Stimulated activated naive CD4-positive, alpha-beta T cell (primary cell): ENCODE measurements around the gene ECM1.

Experiments used
- DNase-seq, 6 experiments: peaks; one replicate each; lab custom pipeline; 2025; lab: John Stamatoyannopoulos, UW

Gene ECM1

DNA sequence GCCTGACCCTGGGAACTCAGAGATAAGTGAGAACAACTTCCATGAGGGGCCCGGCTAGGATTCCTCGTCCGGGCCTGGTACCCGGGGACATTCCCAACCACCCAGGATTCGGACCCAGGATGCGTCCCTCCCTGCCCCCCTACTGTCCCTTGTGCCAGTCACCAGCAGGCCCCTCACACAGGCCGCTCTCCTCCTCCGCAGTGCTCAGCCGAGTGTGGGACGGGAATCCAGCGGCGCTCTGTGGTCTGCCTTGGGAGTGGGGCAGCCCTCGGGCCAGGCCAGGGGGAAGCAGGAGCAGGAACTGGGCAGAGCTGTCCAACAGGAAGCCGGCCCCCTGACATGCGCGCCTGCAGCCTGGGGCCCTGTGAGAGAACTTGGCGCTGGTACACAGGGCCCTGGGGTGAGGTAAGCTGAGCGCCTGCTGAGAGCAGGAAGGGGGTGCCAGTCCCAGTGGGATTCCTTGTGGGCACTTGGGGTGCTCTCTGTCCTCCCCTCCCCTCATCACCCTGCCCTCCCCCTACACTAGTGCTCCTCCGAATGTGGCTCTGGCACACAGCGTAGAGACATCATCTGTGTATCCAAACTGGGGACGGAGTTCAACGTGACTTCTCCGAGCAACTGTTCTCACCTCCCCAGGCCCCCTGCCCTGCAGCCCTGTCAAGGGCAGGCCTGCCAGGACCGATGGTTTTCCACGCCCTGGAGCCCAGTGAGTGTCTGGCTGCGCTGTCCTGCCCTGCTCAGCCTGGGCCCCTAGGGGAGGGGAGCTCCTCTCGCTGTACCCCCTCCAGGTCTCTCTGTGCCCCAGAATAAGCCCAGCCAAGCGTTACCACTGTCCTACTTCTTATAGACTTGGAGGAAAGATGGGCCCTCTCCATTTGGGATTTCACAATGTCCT is 51.1 kb downstream of the ECM1 start:
- no peak for DNase-seq

DNA sequence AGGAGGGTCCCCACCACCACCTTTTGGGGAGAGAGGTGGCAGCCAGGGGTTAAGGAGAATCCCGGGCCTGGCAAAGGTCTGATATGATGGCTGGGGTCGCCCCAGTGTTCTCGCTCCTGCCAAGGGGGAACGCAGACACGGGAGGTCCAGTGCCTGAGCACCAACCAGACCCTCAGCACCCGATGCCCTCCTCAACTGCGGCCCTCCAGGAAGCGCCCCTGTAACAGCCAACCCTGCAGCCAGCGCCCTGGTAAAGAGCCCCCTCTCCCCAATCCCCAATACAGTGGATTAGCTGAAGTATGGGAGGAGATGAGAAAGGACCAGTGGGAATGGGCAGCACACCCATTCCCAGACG is 51.7 kb downstream of the ECM1 start:
- no peak for DNase-seq

DNA sequence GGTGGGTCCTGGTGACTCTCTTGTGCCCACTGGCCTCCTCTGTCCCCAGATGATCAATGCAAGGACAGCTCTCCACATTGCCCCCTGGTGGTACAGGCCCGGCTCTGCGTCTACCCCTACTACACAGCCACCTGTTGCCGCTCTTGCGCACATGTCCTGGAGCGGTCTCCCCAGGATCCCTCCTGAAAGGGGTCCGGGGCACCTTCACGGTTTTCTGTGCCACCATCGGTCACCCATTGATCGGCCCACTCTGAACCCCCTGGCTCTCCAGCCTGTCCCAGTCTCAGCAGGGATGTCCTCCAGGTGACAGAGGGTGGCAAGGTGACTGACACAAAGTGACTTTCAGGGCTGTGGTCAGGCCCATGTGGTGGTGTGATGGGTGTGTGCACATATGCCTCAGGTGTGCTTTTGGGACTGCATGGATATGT is 52.1 kb downstream of the ECM1 start:
- DNase-seq, result peak; percentile 23 to 77 (median 64)

GRCh38 chr1:150560576-150561253 is 52.8 kb downstream of the ECM1 start:
- peak; percentile 55 to 75 (median 66) for DNase-seq

- DNase-seq, result peak; percentile 28 to 86 (median 70)
These were observed 53.5 kb downstream of the ECM1 start for GRCh38 chr1:150561254-150561973.

DNA sequence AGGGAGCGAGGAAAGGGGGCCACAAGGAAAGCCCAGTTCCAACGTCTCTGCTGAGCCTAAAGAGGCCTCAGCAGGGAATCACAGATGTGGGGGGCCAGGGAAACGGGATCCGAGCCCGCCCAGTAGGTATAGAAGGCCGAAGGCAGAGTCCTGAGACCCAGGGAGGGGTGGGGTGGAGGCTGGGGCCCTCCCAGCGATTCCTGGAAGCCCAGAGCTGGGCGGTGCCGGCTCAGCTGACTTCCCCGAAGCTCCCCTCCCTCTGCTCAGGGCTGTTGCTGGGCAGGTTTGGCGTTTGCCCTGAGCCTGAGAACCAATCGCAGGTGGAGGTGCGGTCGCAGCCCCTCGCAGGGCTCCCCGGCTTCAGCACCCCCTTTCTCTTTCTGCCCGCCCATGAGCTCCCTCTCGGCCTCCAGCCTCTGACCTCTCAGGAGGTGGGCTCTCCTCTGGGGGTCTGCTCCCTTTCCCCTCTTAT is 54.1 kb downstream of the ECM1 start:
- DNase-seq, result peak; percentile 71 to 84 (median 80)

GRCh38 chr1:150562446-150563339 is 54.8 kb downstream of the ECM1 start:
- DNase-seq, result peak; percentile 53 to 75 (median 66)
